H1 (cell line): ENCODE data around the gene REM2. TPM values are rescaled to one million over a fixed set of nuclear protein-coding genes. Genes with fewer than 3 reads are reported as not detected.

Experiments used
- CTCF ChIA-PET: fragments of 300-600 bp; sonication (Branson Sonifier 250); formaldehyde crosslinking; loops from one replicate; lab custom pipeline; 2021; ENCODE audit not compliant: partially characterized antibody; lab: Charles Lee
- POLR2A ChIA-PET: fragments of 300-600 bp; sonication (Branson Sonifier 250); formaldehyde crosslinking; loops from one replicate; lab custom pipeline; 2021; ENCODE audit warnings: inconsistent platforms; ENCODE audit not compliant: partially characterized antibody; lab: Charles Lee
- DNase-seq, 2 experiments: peaks; one replicate each; pipeline versions ENCODE4 v3.0.0 to v3.0.0-alpha.2; 2010 to 2022; ENCODE audit warnings: low spot score in 2 of 2, low read depth in 1 of 2, mixed read lengths in 1 of 2
- FAIRE-seq: peaks from 2 replicates; lab custom pipeline; 2011; peaks lifted over from hg19 to GRCh38; lab: Jason Lieb, UNC
- H2AFZ ChIP-seq: 2 replicates; pipeline ENCODE4 v1.8.1; 2012; ENCODE audit warnings: low read length, inconsistent platforms
- H2AK5ac ChIP-seq: 2 replicates; pipeline ENCODE4 v1.6.1; 2013; ENCODE audit warnings: low read depth, low read length
- H2BK120ac ChIP-seq: replicated peaks from 2 replicates; pipeline ENCODE3; 2013; ENCODE audit warnings: low read depth, low read length, inconsistent platforms
- H2BK12ac ChIP-seq: 2 replicates; pipeline ENCODE4 v1.6.1; 2013; ENCODE audit warnings: low read depth, low read length
- H2BK15ac ChIP-seq: 2 replicates; pipeline ENCODE4 v1.6.1; 2013; ENCODE audit warnings: low read length
- H2BK20ac ChIP-seq: 2 replicates; pipeline ENCODE4 v1.6.1; 2013; ENCODE audit warnings: low read length
- H2BK5ac ChIP-seq: 2 replicates; pipeline ENCODE4 v1.6.1; 2013; ENCODE audit warnings: low read depth, low read length
- H3K14ac ChIP-seq: 2 replicates; pipeline ENCODE4 v1.6.1; 2013; ENCODE audit warnings: inconsistent platforms; ENCODE audit not compliant: insufficient read length
- H3K18ac ChIP-seq: 2 replicates; pipeline ENCODE4 v1.6.1; 2013; ENCODE audit warnings: low read length; ENCODE audit errors: extremely low read depth
- H3K23ac ChIP-seq: 2 replicates; pipeline ENCODE4 v1.6.1; 2013; ENCODE audit warnings: inconsistent platforms; ENCODE audit not compliant: insufficient read length
- H3K23me2 ChIP-seq: 2 replicates; pipeline ENCODE4 v1.6.1; 2013; ENCODE audit warnings: low read depth, low read length
- H3K27ac ChIP-seq: 2 replicates; pipeline ENCODE4 v1.6.1; 2011; ENCODE audit warnings: low read depth, low read length, inconsistent platforms
- H3K27me3 ChIP-seq, 4 experiments: replicated peaks in 1 of 4; 1 replicate in 1 of 4; 2 replicates in 3 of 4; pipeline versions ENCODE4 v1.6.1 to v1.8.1; 2011 to 2013; ENCODE audit warnings: low read length in 3 of 4, mild to moderate bottlenecking in 3 of 4, inconsistent platforms in 2 of 4, mixed read lengths in 2 of 4, moderate library complexity in 1 of 4; ENCODE audit not compliant: control insufficient read depth in 3 of 4, insufficient read depth in 3 of 4; ENCODE audit errors: extremely low read depth in 1 of 4
- H3K36me3 ChIP-seq, 4 experiments: 2 replicates each; pipeline versions ENCODE4 v1.6.1 to v1.8.1; 2011 to 2013; ENCODE audit warnings: mild to moderate bottlenecking in 4 of 4, low read length in 3 of 4, moderate library complexity in 2 of 4, control low read depth in 1 of 4, inconsistent platforms in 1 of 4; ENCODE audit not compliant: insufficient read depth in 4 of 4, control insufficient read depth in 2 of 4
- H3K4ac ChIP-seq: replicated peaks from 2 replicates; pipeline ENCODE3; 2013; ENCODE audit warnings: low read length, low read depth, mixed read lengths, inconsistent platforms; ENCODE audit not compliant: insufficient read length
- H3K4me1 ChIP-seq, 4 experiments: replicated peaks in 1 of 4; 1 replicate in 1 of 4; 2 replicates in 3 of 4; pipeline versions ENCODE4 v1.6.1 to v1.8.1; 2011 to 2013; ENCODE audit warnings: low read length in 3 of 4, inconsistent platforms in 2 of 4, mixed read lengths in 1 of 4; ENCODE audit not compliant: insufficient read depth in 4 of 4, control insufficient read depth in 3 of 4
- H3K4me2 ChIP-seq, 2 experiments: 2 replicates each; pipeline versions ENCODE4 v1.6.1 to v1.8.1; 2011 to 2013; ENCODE audit warnings: low read depth in 2 of 2, low read length in 2 of 2, control low read depth in 1 of 2, inconsistent platforms in 1 of 2, mild to moderate bottlenecking in 1 of 2; ENCODE audit not compliant: insufficient read depth in 1 of 2
- H3K4me3 ChIP-seq, 4 experiments: fragments of 200-600, 300-600 bp in 1 of 4; sonication (generic), shearing (Covaris generic), sonication (Bioruptor Twin) in 1 of 4; 2 replicates each; pipeline versions ENCODE4 v1.5.1 to v1.8.1; 2011 to 2016; ENCODE audit warnings: low read length in 4 of 4, low read depth in 3 of 4, control low read depth in 2 of 4, inconsistent platforms in 2 of 4, mild to moderate bottlenecking in 2 of 4, mixed read lengths in 1 of 4, moderate library complexity in 1 of 4; ENCODE audit not compliant: insufficient read depth in 2 of 4; ENCODE audit errors: extremely low read depth in 1 of 4
- H3K56ac ChIP-seq: replicated peaks from 2 replicates; pipeline ENCODE3; 2013; ENCODE audit warnings: low read depth, mild to moderate bottlenecking, mixed read lengths, low read length, inconsistent platforms; ENCODE audit not compliant: insufficient read length
- H3K79me1 ChIP-seq: 2 replicates; pipeline ENCODE4 v1.6.1; 2013; ENCODE audit warnings: low read depth, low read length, control low read depth
- H3K79me2 ChIP-seq, 2 experiments: 2 replicates each; pipeline versions ENCODE4 v1.6.1 to v1.8.1; 2012 to 2013; ENCODE audit warnings: low read length in 2 of 2, mild to moderate bottlenecking in 2 of 2, inconsistent platforms in 1 of 2; ENCODE audit not compliant: insufficient read depth in 2 of 2, control insufficient read depth in 1 of 2
- H3K9ac ChIP-seq, 4 experiments: replicated peaks in 1 of 4; 1 replicate in 1 of 4; 2 replicates in 3 of 4; pipeline versions ENCODE4 v1.6.1 to v1.8.1; 2011 to 2013; ENCODE audit warnings: low read depth in 3 of 4, low read length in 3 of 4, control low read depth in 2 of 4, mild to moderate bottlenecking in 2 of 4, moderate library complexity in 2 of 4, inconsistent platforms in 1 of 4; ENCODE audit errors: extremely low read depth in 1 of 4
- H3K9me3 ChIP-seq, 2 experiments: 2 replicates each; pipeline versions ENCODE4 v1.6.1 to v1.8.1; 2012 to 2013; ENCODE audit warnings: mild to moderate bottlenecking in 2 of 2, moderate library complexity in 2 of 2, control low read depth in 1 of 2, inconsistent platforms in 1 of 2, low read depth in 1 of 2, low read length in 1 of 2, mixed read lengths in 1 of 2; ENCODE audit not compliant: insufficient read depth in 2 of 2
- H4K20me1 ChIP-seq, 2 experiments: replicated peaks in 1 of 2; 2 replicates each; pipeline versions ENCODE3 to v1.8.1; 2011 to 2013; ENCODE audit warnings: inconsistent platforms in 2 of 2, low read length in 2 of 2, mild to moderate bottlenecking in 1 of 2; ENCODE audit not compliant: insufficient read depth in 2 of 2, control insufficient read depth in 1 of 2
- H4K5ac ChIP-seq: 2 replicates; pipeline ENCODE4 v1.6.1; 2013; ENCODE audit warnings: low read length, low read depth, mixed read lengths, inconsistent platforms; ENCODE audit not compliant: insufficient read length
- H4K8ac ChIP-seq: 2 replicates; pipeline ENCODE4 v1.8.0; 2013; ENCODE audit warnings: mild to moderate bottlenecking, moderate library complexity, low read length, inconsistent platforms; ENCODE audit not compliant: insufficient read depth; ENCODE audit errors: extremely low read depth
- H4K91ac ChIP-seq: replicated peaks from 2 replicates; pipeline ENCODE3; 2013; ENCODE audit warnings: low read length, mixed read lengths, inconsistent platforms; ENCODE audit not compliant: insufficient read length
- CTCF ChIP-seq, 3 experiments: IDR thresholded peaks; 1 replicate in 2 of 3; 2 replicates in 1 of 3; pipeline versions ENCODE4 v1.5.1 to v1.6.1; 2011; ENCODE audit warnings: low read length in 3 of 3, mild to moderate bottlenecking in 3 of 3, inconsistent platforms in 2 of 3, low read depth in 1 of 3, moderate library complexity in 1 of 3; ENCODE audit not compliant: insufficient read depth in 1 of 3; ENCODE audit errors: control extremely low read depth in 1 of 3
- PHF8 ChIP-seq: fragments of 200-600 bp; sonication (generic); conservative IDR thresholded peaks from 2 replicates; pipeline ENCODE4 v1.7.1; 2012; ENCODE audit warnings: low read depth, mild to moderate bottlenecking, inconsistent platforms, low read length, moderate library complexity
- WGBS, 2 experiments: shearing (Covaris generic) in 1 of 2; methylation state at CpG; one replicate each; pipeline versions ENCODE4 v1.1.6 to v1.1.7; 2013 to 2015; ENCODE audit warnings: low lambda C conversion rate in 2 of 2, mixed read lengths in 2 of 2, inconsistent platforms in 1 of 2, low coverage in 1 of 2, missing lambda C conversion rate in 1 of 2; ENCODE audit not compliant: insufficient replicate concordance in 2 of 2, insufficient coverage in 1 of 2, insufficient read length in 1 of 2; ENCODE audit errors: extremely low coverage in 1 of 2, missing lambda C conversion rate in 1 of 2; 5-methylcytosine and 5-hydroxymethylcytosine counted together
- polyA plus RNA-seq, 7 experiments: library from polyadenylated mRNA; depleted of rRNA in 3 of 7; stranded (reverse) in 5 of 7; unstranded in 2 of 7; fragments of >200 nt in 5 of 7; fragments of 200-250 nt in 2 of 7; gene quantifications; 1 replicate in 5 of 7; 2 replicates in 1 of 7; 4 replicates in 1 of 7; pipeline versions ENCODE4 v1.2.1 to v1.2.3, GENCODE V29; 2011 to 2013; ENCODE audit warnings: missing spikeins in 2 of 7, mixed read lengths in 2 of 7
- total RNA-seq: library from RNA; stranded (reverse); fragmentation: NEBNext Ultra II Directional; extraction: Animal tissue kit (Norgen Biotek cat#: 25700); gene quantifications from 2 replicates; pipeline ENCODE4 v1.2.1, GENCODE V29; 2021

Gene REM2
- total and polyA plus RNA-seq, 2 of the 8 experiments (the other 6 are each of a cell fraction or from before 2014, with no cell fraction given): 1.00 to 1.1 TPM

DNA sequence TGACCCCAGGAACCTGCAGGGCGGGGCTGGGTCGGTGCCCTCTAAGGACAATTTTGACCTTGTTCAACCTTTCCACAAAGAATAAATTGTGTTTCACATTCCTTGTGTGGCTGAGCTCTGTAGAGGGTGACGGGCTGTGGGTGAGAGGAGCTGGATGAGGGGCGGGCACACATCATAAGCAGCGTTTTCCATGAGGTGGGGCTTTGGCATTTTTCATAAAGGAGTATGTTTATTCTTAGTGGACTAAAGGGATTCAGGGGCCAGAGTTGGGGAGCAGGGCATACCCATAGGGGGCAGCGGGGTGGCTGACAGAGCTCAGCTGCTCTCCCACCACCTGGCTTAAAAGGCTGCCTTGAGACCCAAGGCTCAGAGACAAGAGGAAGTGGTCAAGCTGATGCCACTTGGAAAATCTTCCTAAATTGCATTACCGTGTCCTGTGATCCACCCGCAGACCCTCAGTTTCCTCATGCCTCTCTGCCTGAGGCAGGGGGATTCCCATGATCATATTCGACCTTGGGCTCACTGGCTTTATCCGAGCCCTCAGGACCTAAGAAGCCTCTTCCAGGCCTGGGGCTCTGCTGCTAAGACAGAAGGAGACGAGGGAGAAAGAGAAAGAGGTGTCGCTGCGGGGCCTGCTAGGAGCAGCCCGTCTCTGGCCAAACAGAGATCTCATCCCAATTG lies 35.2 kb upstream of the REM2 start:
- POLR2A ChIA-PET: interaction anchor here (0.8 to 13.9 kb wide), 4 partner anchors 14 to 171 kb away, joined by 3 to 203 read pairs (median 44); partner anchors contain the start of genes MMP14 and MRPL52
- Histone ChIP-seq H4K5ac (no peak overlapping the region), H3K79me1 (no peaks in the 10 kb centered on the region), H2BK120ac (no peak overlapping the region), H3K18ac (no peak overlapping the region), H4K20me1 (peaks cover 0 to 2% of the 10 kb centered on the region in 2 experiments), H3K9ac (no peak overlapping the region; a peak in 1 of 7 replicates), H2AK5ac (no peak overlapping the region), H3K23ac (no peak overlapping the region), H2BK15ac (peak overlapping the region; percentile 72; the same call in 1 of the 2 replicates), H3K56ac (no peak overlapping the region), H2BK20ac (0 out of 2 replicates have a peak overlapping the region, but pooled peaks have one; percentile 80), H3K4me2 (no peak overlapping the region), H4K91ac (no peak overlapping the region), H3K27me3 (no peaks in the 10 kb centered on the region), H3K14ac (no peak overlapping the region), H3K27ac (peak overlapping the region; percentile 8; the same call in 1 of the 2 replicates), H3K4me3 (no peak overlapping the region), H3K4me1 (peaks cover 4 to 20% (median 10%) of the 10 kb centered on the region in 4 experiments), H2BK12ac (peak overlapping the region; percentile 77; the same call in 1 of the 2 replicates), H4K8ac (no peak overlapping the region), H3K4ac (no peak overlapping the region), H3K79me2 (no peaks in the 10 kb centered on the region), H3K36me3 (peaks cover 4 to 30% (median 18%) of the 10 kb centered on the region in 4 experiments; a peak in 7 of 8 replicates), H2BK5ac (peak overlapping the region; percentile 78), H2AFZ (no peak overlapping the region), H3K23me2 (no peaks in the 10 kb centered on the region), H3K9me3 (no peaks in the 10 kb centered on the region)
- no peak for TF ChIP-seq PHF8
- TF ChIP-seq CTCF (IDR thresholded peaks at IDR 0.05; ENCODE audit: control extremely low read depth in 1 of 3, insufficient read depth in 1 of 3, low read depth in 1 of 3, low read length in 3 of 3): peak in 2 of 3 experiments; percentile 31 to 42; a peak in 3 of 4 replicates
- DNase-seq (peak in 1 of 2 experiments; percentile 53), FAIRE-seq (no peak)
- CTCF ChIA-PET: interaction anchor here (0.8 to 56.0 kb wide), 10 partner anchors 8 to 278 kb away, joined by 3 to 1562 read pairs (median 4); partner anchors contain the start of genes MMP14, MRPL52 and SLC7A7
- 80% methylated on average over 14 of the region's 14 CpGs; no CpG with 5 or more reads in 1 of the 2 experiments for WGBS, 2 experiments
